ENCODE results near the gene ADH4.

- TF ChIP-seq POLR2A (IDR thresholded peaks at IDR 0.05; ENCODE audit: low read depth) (no peak), CTCF (IDR thresholded peaks at IDR 0.05) (no peak)
Observed at GRCh38 chr4:99135541-99136162, 8.4 kb downstream of the ADH4 start.

All from esophagus muscularis mucosa (tissue), 3 donors.